ENCODE data around the gene LRRC8B. TPM values are rescaled to one million over a fixed set of nuclear protein-coding genes. Genes with fewer than 3 reads are reported as not detected.

Gene LRRC8B
- total RNA-seq, 1 donor = 1.4 TPM

DNA sequence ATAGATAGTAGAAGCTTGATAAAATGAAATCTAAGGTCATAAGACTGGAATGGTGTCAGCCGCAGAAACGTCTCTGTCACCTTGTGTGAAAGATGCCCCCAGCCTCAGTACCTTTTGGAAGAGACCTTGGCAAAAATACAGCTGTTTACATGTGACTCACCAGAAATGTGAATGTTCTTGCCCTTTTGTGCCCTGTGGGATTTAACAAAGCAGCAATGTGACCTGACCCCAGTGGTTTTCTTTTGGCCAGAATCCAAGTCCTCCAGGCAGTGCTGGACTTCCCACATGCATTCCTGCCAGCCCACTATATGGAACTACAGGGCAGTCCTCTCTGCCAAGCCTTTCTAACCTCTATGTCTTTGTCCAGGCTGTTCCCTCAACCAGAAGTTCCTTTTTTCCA is 81.1 kb downstream of the LRRC8B start:
- Histone ChIP-seq H2AFZ (ENCODE audit: low read length) (no peak overlapping the region), H3K27me3 (ENCODE audit: insufficient read depth, low read length) (no peaks in the 10 kb centered on the region), H4K20me1 (ENCODE audit: insufficient read depth, low read length) (peaks cover 5% of the 10 kb centered on the region), H3K4me3 (ENCODE audit: insufficient read depth, low read length) (no peak overlapping the region), H3K27ac (ENCODE audit: low read depth, low read length) (no peak overlapping the region), H3K36me3 (ENCODE audit: insufficient read depth, low read length) (no peaks in the 10 kb centered on the region), H3K79me2 (ENCODE audit: insufficient read depth, low read length) (no peaks in the 10 kb centered on the region), H3K4me1 (ENCODE audit: insufficient read depth, low read length) (peaks cover 24% of the 10 kb centered on the region), H3K4me2 (ENCODE audit: insufficient read depth, low read length) (no peak overlapping the region), H3K9me3 (ENCODE audit: low read depth, low read length) (no peaks in the 10 kb centered on the region)
- TF ChIP-seq, protein P1, sequence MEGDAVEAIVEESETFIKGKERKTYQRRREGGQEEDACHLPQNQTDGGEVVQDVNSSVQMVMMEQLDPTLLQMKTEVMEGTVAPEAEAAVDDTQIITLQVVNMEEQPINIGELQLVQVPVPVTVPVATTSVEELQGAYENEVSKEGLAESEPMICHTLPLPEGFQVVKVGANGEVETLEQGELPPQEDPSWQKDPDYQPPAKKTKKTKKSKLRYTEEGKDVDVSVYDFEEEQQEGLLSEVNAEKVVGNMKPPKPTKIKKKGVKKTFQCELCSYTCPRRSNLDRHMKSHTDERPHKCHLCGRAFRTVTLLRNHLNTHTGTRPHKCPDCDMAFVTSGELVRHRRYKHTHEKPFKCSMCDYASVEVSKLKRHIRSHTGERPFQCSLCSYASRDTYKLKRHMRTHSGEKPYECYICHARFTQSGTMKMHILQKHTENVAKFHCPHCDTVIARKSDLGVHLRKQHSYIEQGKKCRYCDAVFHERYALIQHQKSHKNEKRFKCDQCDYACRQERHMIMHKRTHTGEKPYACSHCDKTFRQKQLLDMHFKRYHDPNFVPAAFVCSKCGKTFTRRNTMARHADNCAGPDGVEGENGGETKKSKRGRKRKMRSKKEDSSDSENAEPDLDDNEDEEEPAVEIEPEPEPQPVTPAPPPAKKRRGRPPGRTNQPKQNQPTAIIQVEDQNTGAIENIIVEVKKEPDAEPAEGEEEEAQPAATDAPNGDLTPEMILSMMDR (IDR thresholded peaks at IDR 0.05; ENCODE audit: extremely low read depth, low read depth, low read length) = no peak
- DNase-seq (ENCODE audit: insufficient read length, low spot score, missing footprints) = no peak

DNA sequence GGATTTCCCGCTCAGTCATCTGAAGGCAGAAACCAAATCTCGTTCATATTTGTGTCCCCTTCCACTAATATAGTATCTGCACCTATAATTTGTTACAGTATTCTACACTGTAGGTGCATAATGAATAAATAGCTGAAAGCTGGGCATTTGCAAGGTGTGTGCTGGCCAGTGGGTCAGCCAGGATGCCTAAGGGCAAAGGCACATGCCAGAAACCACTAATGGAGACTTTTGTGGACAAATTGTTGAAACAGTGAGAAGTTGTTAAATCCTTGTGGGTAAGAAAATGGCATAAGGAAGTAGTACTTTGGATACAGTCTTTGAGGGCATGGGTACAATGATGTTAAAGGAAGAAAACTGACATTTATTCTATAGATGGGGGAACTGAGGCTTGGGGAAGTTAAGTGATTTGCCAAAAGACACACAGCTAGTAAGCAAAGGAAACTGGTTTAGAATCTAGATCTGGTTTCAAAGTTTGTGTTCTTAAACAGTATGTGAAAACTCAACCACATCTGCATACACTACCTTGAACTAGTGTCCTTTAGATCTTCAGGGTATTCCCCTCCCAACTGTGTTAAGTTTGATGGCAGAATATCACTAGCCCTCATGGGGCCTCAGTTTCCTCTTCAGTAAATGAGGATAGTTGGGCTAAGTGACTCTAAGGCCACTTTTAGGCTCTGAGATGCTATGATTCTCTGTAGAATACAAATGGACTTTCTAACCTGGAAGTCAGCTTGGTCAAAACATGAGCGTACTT is 81.8 kb downstream of the LRRC8B start:
- DNase-seq (ENCODE audit: insufficient read length, low spot score, missing footprints) = no peak
- H3K4me2 ChIP-seq (ENCODE audit: insufficient read depth, low read length) = no peak overlapping the region
- no peak overlapping the region for H3K4me3 ChIP-seq (ENCODE audit: insufficient read depth, low read length)
- H3K4me1 ChIP-seq (ENCODE audit: insufficient read depth, low read length) = peaks cover 24% of the 10 kb centered on the region
- H3K79me2 ChIP-seq (ENCODE audit: insufficient read depth, low read length) = no peaks in the 10 kb centered on the region
- no peaks in the 10 kb centered on the region for H3K36me3 ChIP-seq (ENCODE audit: insufficient read depth, low read length)
- H4K20me1 ChIP-seq (ENCODE audit: insufficient read depth, low read length) = peaks cover 5% of the 10 kb centered on the region
- no peaks in the 10 kb centered on the region for H3K9me3 ChIP-seq (ENCODE audit: low read depth, low read length)
- no peaks in the 10 kb centered on the region for H3K27me3 ChIP-seq (ENCODE audit: insufficient read depth, low read length)
- no peak overlapping the region for H2AFZ ChIP-seq (ENCODE audit: low read length)
- TF ChIP-seq, protein P1 (IDR thresholded peaks at IDR 0.05; ENCODE audit: extremely low read depth, low read depth, low read length) = no peak
- no peak overlapping the region for H3K27ac ChIP-seq (ENCODE audit: low read depth, low read length)

DNA sequence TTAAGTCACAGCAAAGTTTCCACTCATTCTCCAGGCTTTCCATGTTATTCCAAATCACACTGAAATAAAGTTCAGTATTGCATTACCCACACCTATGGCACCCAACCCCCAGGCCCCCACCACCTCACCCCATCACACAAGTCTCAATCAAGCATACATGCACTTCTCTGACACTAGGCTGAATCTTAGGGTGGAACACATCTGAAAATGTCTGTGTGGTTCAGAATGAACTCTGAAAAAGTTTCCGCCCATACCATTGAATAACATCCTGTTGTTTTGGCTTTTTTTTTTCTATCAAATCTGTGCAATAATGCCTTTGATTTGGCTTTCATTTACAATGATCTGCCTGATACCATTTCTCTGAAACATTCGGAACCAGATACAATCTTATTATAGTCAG is 82.5 kb downstream of the LRRC8B start:
- TF ChIP-seq, protein P1 (IDR thresholded peaks at IDR 0.05; ENCODE audit: extremely low read depth, low read depth, low read length) = no peak
- Histone ChIP-seq H3K36me3 (ENCODE audit: insufficient read depth, low read length) (no peaks in the 10 kb centered on the region), H3K79me2 (ENCODE audit: insufficient read depth, low read length) (no peaks in the 10 kb centered on the region), H4K20me1 (ENCODE audit: insufficient read depth, low read length) (peaks cover 5% of the 10 kb centered on the region), H3K9me3 (ENCODE audit: low read depth, low read length) (no peaks in the 10 kb centered on the region), H3K27ac (ENCODE audit: low read depth, low read length) (no peak overlapping the region), H3K27me3 (ENCODE audit: insufficient read depth, low read length) (no peaks in the 10 kb centered on the region), H3K4me2 (ENCODE audit: insufficient read depth, low read length) (no peak overlapping the region), H3K4me1 (ENCODE audit: insufficient read depth, low read length) (peaks cover 24% of the 10 kb centered on the region), H2AFZ (ENCODE audit: low read length) (no peak overlapping the region), H3K4me3 (ENCODE audit: insufficient read depth, low read length) (no peak overlapping the region)
- DNase-seq (ENCODE audit: insufficient read length, low spot score, missing footprints) = no peak

DNA sequence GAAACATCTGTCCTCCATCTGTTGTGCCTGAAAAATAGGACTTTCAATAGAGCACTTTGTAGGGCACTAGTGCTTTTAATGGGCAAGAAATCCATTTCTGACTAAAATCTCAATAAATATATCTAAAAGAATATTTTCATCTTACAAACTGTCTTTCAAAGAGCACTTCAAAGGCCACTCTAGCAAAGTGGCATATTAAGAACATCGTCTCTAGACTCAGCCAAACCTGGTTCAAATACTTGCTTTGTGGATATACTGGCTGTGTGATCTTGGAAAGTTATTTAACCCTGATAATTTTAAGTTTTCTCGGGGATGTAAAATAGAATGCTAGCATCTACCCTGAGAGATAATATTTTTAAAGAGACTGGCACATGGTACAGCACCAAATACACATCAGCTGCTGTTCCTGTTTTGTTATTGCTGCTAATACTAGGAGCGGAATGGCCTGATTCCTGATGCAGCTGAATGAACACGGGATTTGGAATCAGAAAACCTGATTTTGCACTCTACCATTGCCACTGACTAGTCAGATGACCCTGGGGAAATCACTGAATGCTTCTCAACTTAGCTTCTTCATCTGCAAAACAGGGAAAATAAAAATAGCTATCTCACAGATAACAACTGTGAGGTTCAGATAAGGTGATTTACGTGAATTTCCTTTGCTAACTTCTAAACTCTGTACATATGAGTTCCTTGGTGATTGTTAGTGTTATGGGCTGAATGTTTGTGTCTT is 83.1 kb downstream of the LRRC8B start:
- Histone ChIP-seq H3K4me2 (ENCODE audit: insufficient read depth, low read length) (no peak overlapping the region), H3K79me2 (ENCODE audit: insufficient read depth, low read length) (no peaks in the 10 kb centered on the region), H3K27ac (ENCODE audit: low read depth, low read length) (no peak overlapping the region), H4K20me1 (ENCODE audit: insufficient read depth, low read length) (peaks cover 5% of the 10 kb centered on the region), H3K4me1 (ENCODE audit: insufficient read depth, low read length) (peaks cover 24% of the 10 kb centered on the region), H3K27me3 (ENCODE audit: insufficient read depth, low read length) (no peaks in the 10 kb centered on the region), H3K36me3 (ENCODE audit: insufficient read depth, low read length) (no peaks in the 10 kb centered on the region), H3K9me3 (ENCODE audit: low read depth, low read length) (no peaks in the 10 kb centered on the region), H2AFZ (ENCODE audit: low read length) (no peak overlapping the region), H3K4me3 (ENCODE audit: insufficient read depth, low read length) (no peak overlapping the region)
- no peak for DNase-seq (ENCODE audit: insufficient read length, low spot score, missing footprints)
- TF ChIP-seq, protein P1 (IDR thresholded peaks at IDR 0.05; ENCODE audit: extremely low read depth, low read depth, low read length) = no peak
